K562 (cell line): ENCODE measurements around the gene BBS1. TPM values are rescaled to one million over a fixed set of nuclear protein-coding genes. Genes with fewer than 3 reads are reported as not detected.

Source experiments
- ATAC-seq: fragments of 200-7000 bp; cut with Tn5 transposase; 3 replicates; pipeline ENCODE4 v1.9.1; 2020; ENCODE audit warnings: moderate library complexity
- BruUV-seq: library from RNA; stranded (reverse); fragments of 400-500 nt; replicated peaks from 2 replicates; lab custom pipeline; 2021; lab: Mats Ljungman, UMichigan
- CTCF ChIA-PET: fragments of 300-600 bp; formaldehyde crosslinking; extraction: SDS; loops from one replicate; lab custom pipeline; 2021; ENCODE audit warnings: low intra/inter-chr PET ratio; lab: Yijun Ruan, JAX
- POLR2A ChIA-PET: fragments of 300-600, 350-650 bp; sonication (Branson Sonifier 250); formaldehyde crosslinking; extraction: SDS; loops from one replicate; lab custom pipeline; 2021; ENCODE audit warnings: antibody characterized with exemption, inconsistent platforms; lab: Yijun Ruan, JAX
- DNase-seq, 4 experiments: peaks; one replicate each; pipeline versions ENCODE4 v3.0.0 to v3.0.0-alpha.2; 2011 to 2018; ENCODE audit warnings: low spot score in 3 of 4, mixed read lengths in 3 of 4; ENCODE audit errors: extremely low read depth in 1 of 4
- FAIRE-seq: peaks from 2 replicates; lab custom pipeline; 2011; peaks lifted over from hg19 to GRCh38; lab: Jason Lieb, UNC
- H2AFZ ChIP-seq: 2 replicates; pipeline ENCODE4 v1.6.0; 2011; ENCODE audit warnings: low read depth, low read length, control low read depth, inconsistent platforms
- H3K27ac ChIP-seq: fragments of 200-600 bp; 3 replicates; pipeline ENCODE4 v1.8.0; 2011; ENCODE audit warnings: low read depth, mild to moderate bottlenecking, control low read depth, inconsistent platforms, low read length, moderate library complexity, mixed read lengths; ENCODE audit errors: extremely low read depth
- H3K27me3 ChIP-seq, 2 experiments: fragments of 300-600 bp in 1 of 2; 2 replicates in 1 of 2; 3 replicates in 1 of 2; pipeline versions ENCODE4 v1.6.0 to v1.8.0; 2011; ENCODE audit warnings: inconsistent platforms in 2 of 2, low read length in 2 of 2, mild to moderate bottlenecking in 1 of 2, mixed read lengths in 1 of 2, moderate library complexity in 1 of 2; ENCODE audit not compliant: control insufficient read depth in 2 of 2, insufficient read depth in 2 of 2
- H3K36me3 ChIP-seq: fragments of 300-600 bp; 3 replicates; pipeline ENCODE4 v1.8.0; 2011; ENCODE audit warnings: mild to moderate bottlenecking, low read length, inconsistent platforms; ENCODE audit not compliant: control insufficient read depth, insufficient read depth
- H3K4me1 ChIP-seq, 2 experiments: fragments of 200-600 bp in 1 of 2; replicated peaks in 1 of 2; 2 replicates in 1 of 2; 3 replicates in 1 of 2; pipeline versions ENCODE4 v1.5.1 to v1.8.0; 2011; ENCODE audit warnings: inconsistent platforms in 2 of 2, low read length in 2 of 2, mild to moderate bottlenecking in 1 of 2, mixed read lengths in 1 of 2, moderate library complexity in 1 of 2; ENCODE audit not compliant: control insufficient read depth in 2 of 2, insufficient read depth in 2 of 2
- H3K4me2 ChIP-seq: 2 replicates; pipeline ENCODE4 v1.6.1; 2011; ENCODE audit warnings: low read length, control low read depth, inconsistent platforms, mixed read lengths; ENCODE audit not compliant: insufficient read depth
- H3K4me3 ChIP-seq: fragments of 200-600 bp; sonication (generic), shearing (Covaris generic); 2 replicates; pipeline ENCODE4 v1.5.1; 2016; ENCODE audit warnings: control low read depth, inconsistent platforms
- H3K79me2 ChIP-seq: fragments of 200-600 bp; 3 replicates; pipeline ENCODE4 v1.8.0; 2011; ENCODE audit warnings: low read length, inconsistent platforms; ENCODE audit not compliant: control insufficient read depth, insufficient read depth
- H3K9ac ChIP-seq, 2 experiments: 2 replicates each; pipeline versions ENCODE4 v1.6.0 to v1.6.1; 2011; ENCODE audit warnings: low read depth in 2 of 2, low read length in 2 of 2, control low read depth in 1 of 2, inconsistent platforms in 1 of 2, mild to moderate bottlenecking in 1 of 2, mixed read lengths in 1 of 2; ENCODE audit not compliant: insufficient read depth in 1 of 2
- H3K9me1 ChIP-seq: one replicate; pipeline ENCODE4 v1.6.0; 2011; ENCODE audit warnings: inconsistent platforms, mild to moderate bottlenecking, low read length, moderate library complexity; ENCODE audit not compliant: control insufficient read depth, insufficient read depth
- H3K9me3 ChIP-seq: replicated peaks from 2 replicates; pipeline ENCODE4 v1.5.1; 2011; ENCODE audit warnings: low read depth, low read length, inconsistent platforms; ENCODE audit not compliant: control insufficient read depth, insufficient read depth
- H4K20me1 ChIP-seq: replicated peaks from 2 replicates; pipeline ENCODE4 v1.6.1; 2011; ENCODE audit warnings: low read length, inconsistent platforms, mixed read lengths; ENCODE audit not compliant: control insufficient read depth, insufficient read depth
- CHD1 ChIP-seq: fragments of 200-600 bp; sonication (generic); IDR thresholded peaks from one replicate; pipeline ENCODE4 v1.6.1; 2012; ENCODE audit warnings: mild to moderate bottlenecking, moderate library complexity, low read length, inconsistent platforms
- DNMT1 ChIP-seq: fragments of 450-650 bp; IDR thresholded peaks from 2 replicates; pipeline ENCODE4 v1.6.1; 2016; ENCODE audit warnings: antibody characterized with exemption, mild to moderate bottlenecking
- EP300 ChIP-seq: IDR thresholded peaks from 2 replicates; pipeline ENCODE4 v1.6.1; 2012; ENCODE audit warnings: low read length, improper control_type of control experiment
- ESRRB ChIP-seq: fragments of 250-450 bp; sonication (Bioruptor Pico); IDR thresholded peaks from 2 replicates; pipeline ENCODE4 v1.5.0; 2020; ENCODE audit warnings: mild to moderate bottlenecking, moderate library complexity, borderline replicate concordance
- FUS ChIP-seq: fragments of 200-400 bp; formaldehyde crosslinking; optimal IDR thresholded peaks from 2 replicates; pipeline ENCODE3; 2017; ENCODE audit warnings: low read depth, low read length
- HCFC1 ChIP-seq: IDR thresholded peaks from 2 replicates; pipeline ENCODE4 v1.6.1; 2012; ENCODE audit warnings: low read depth, low read length, improper control_type of control experiment
- HNRNPK ChIP-seq: fragments of 200-400 bp; formaldehyde crosslinking; IDR thresholded peaks from one replicate; pipeline ENCODE4 v1.6.1; 2018; ENCODE audit warnings: mild to moderate bottlenecking, low read depth, low read length; ENCODE audit not compliant: poor library complexity, severe bottlenecking
- MAFK ChIP-seq: IDR thresholded peaks from 2 replicates; pipeline ENCODE4 v1.6.1; 2011; ENCODE audit warnings: low read length, improper control_type of control experiment
- STAT5A ChIP-seq: IDR thresholded peaks from 2 replicates; pipeline ENCODE4 v1.6.1; 2012; ENCODE audit warnings: low read length, inconsistent platforms, borderline replicate concordance
- SUPT5H ChIP-seq: fragments of 450-650 bp; IDR thresholded peaks from 2 replicates; pipeline ENCODE4 v1.6.1; 2016
- TEAD1 ChIP-seq, 2 experiments: fragments of 450-650 bp in 1 of 2; sonication (generic) in 1 of 2; formaldehyde crosslinking; IDR thresholded peaks; 2 replicates each; pipeline versions ENCODE4 v1.4.0 to v1.8.0; 2020 to 2022; ENCODE audit warnings: mild to moderate bottlenecking in 2 of 2, missing genetic modification reagents in 1 of 2
- YY1 ChIP-seq, 3 experiments: IDR thresholded peaks; 2 replicates each; pipeline ENCODE4 v1.6.1; 2011; ENCODE audit warnings: low read length in 2 of 3, mild to moderate bottlenecking in 2 of 3, moderate library complexity in 2 of 3, borderline replicate concordance in 1 of 3, control low read depth in 1 of 3, low read depth in 1 of 3; ENCODE audit not compliant: insufficient read depth in 3 of 3, insufficient replicate concordance in 2 of 3, control insufficient read depth in 1 of 3, insufficient read length in 1 of 3; ENCODE audit errors: extremely low read depth in 1 of 3
- ZNF165 ChIP-seq: fragments of 250-450 bp; sonication (Bioruptor Pico); IDR thresholded peaks from 2 replicates; pipeline ENCODE4 v1.4.0; 2020; ENCODE audit warnings: borderline replicate concordance
- ZNF445 ChIP-seq: fragments of 250-450 bp; sonication (Bioruptor Pico); IDR thresholded peaks from 2 replicates; pipeline ENCODE4 v1.4.0; 2020; ENCODE audit warnings: low read depth, mild to moderate bottlenecking, moderate library complexity
- ZNF561 ChIP-seq: fragments of 450-650 bp; formaldehyde crosslinking; conservative IDR thresholded peaks from 2 replicates; pipeline ENCODE4 v1.4.0; 2020; ENCODE audit warnings: mild to moderate bottlenecking, moderate library complexity
- ZNF699 ChIP-seq: fragments of 250-450 bp; sonication (Bioruptor Pico); IDR thresholded peaks from 2 replicates; pipeline ENCODE4 v1.8.0; 2021; ENCODE audit warnings: mild to moderate bottlenecking, moderate library complexity; ENCODE audit not compliant: insufficient replicate concordance
- WGBS: fragments of 100-300 bp; shearing (Covaris generic); methylation state at CpG from one replicate; pipeline ENCODE4 v1.1.6; 2016; ENCODE audit warnings: low coverage, mixed read lengths; ENCODE audit not compliant: insufficient coverage; ENCODE audit errors: missing lambda C conversion rate; 5-methylcytosine and 5-hydroxymethylcytosine counted together
- in situ Hi-C: fragments of 300-500 bp; cut with MboI; formaldehyde crosslinking; loops from 4 replicates; pipeline ENCODE4 v1.15.0; 2018; ENCODE audit warnings: inconsistent platforms, mixed read lengths
- intact Hi-C: fragments of 100-400 bp; cut with micrococcal nuclease; formaldehyde crosslinking; loops from 2 replicates; pipeline ENCODE4 v1.14.2; 2022
- polyA plus RNA-seq, 8 experiments: library from polyadenylated mRNA; depleted of rRNA in 4 of 8; stranded (reverse) in 5 of 8; unstranded in 3 of 8; fragments of >200 nt; fragmentation: Nextera tagmentation in 2 of 8; fragmentation: Illumina TruSeq in 1 of 8; extraction: Ambion mirVana in 2 of 8; extraction: Trizol in 1 of 8; gene quantifications; 2 replicates each; pipeline versions ENCODE4 v1.2.1 to v1.2.3, GENCODE V29; 2011 to 2014; ENCODE audit warnings: inconsistent platforms in 1 of 8, missing spikeins in 1 of 8
- total RNA-seq, 7 experiments: library from RNA; depleted of rRNA in 6 of 7; stranded (reverse); fragments of >200 nt in 6 of 7; fragmentation: Illumina TruSeq in 2 of 7; extraction: Trizol in 2 of 7; gene quantifications; 2 replicates each; pipeline versions ENCODE4 v1.2.1 to v1.2.3, GENCODE V29; 2011 to 2021; ENCODE audit warnings: low replicate concordance in 1 of 7
- TF ChIP-seq, protein P1 (sequence below): sonication (generic); formaldehyde crosslinking; IDR thresholded peaks from 2 replicates; pipeline ENCODE4 v1.8.1; 2022; ENCODE audit warnings: missing genetic modification reagents
- TF ChIP-seq, protein P2 (sequence below): fragments of 250-450 bp; sonication (Bioruptor Pico); IDR thresholded peaks from 2 replicates; pipeline ENCODE4 v1.4.0; 2020; ENCODE audit warnings: mild to moderate bottlenecking, moderate library complexity
- TF ChIP-seq, protein P3 (sequence below): sonication (generic); formaldehyde crosslinking; IDR thresholded peaks from 2 replicates; pipeline ENCODE4 v1.8.1; 2023; ENCODE audit warnings: mild to moderate bottlenecking, missing genetic modification reagents

The BBS1 gene
- total and polyA plus RNA-seq, 9 of the 15 experiments (the other 6 are each of a cell fraction or from before 2014, with no cell fraction given), result 9.0 to 19.8 (median 12.1) TPM

DNA sequence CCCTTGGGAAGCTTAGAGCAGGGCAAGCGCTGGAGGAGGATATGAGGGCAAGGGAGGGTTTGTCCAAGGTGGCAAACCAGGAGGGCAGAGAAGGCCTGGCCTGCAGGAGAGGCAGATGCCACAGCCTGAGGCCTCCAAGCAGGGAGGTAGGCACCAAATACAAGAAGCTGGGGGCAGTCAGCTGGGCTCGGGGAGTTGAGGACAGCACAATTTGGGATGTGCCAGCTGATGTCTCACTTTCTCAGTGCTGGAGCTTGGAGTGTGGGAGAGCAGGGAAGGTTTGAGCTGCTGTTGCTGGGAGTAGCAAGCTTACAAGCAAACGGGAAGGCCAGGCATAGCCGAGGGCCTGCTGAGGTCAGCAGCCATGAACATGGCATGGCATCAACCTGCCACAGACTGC, 31.5 kb downstream of the BBS1 start:
- peak overlapping the region in 1 of 2 experiments; percentile 32; a peak in 2 of 4 replicates for H3K9ac ChIP-seq
- ChIA-PET CTCF (interaction anchor here (0.5 kb wide), 1 partner anchor 51 kb away, joined by 4 read pairs; no protein-coding TSS in a partner anchor), POLR2A (interaction anchor here (0.9 to 1.4 kb wide), 3 partner anchors 10 to 22 kb away, joined by 3 to 4 read pairs (median 4); no protein-coding TSS in a partner anchor)
- intact Hi-C loops, result no loop called here
- H3K36me3 ChIP-seq, result peaks cover 5% of the 10 kb centered on the region; the same call in 2 of the 3 replicates
- H2AFZ ChIP-seq, result no peak overlapping the region
- ATAC-seq (no peak), DNase-seq (no peak), FAIRE-seq (no peak)
- H3K79me2 ChIP-seq, result peaks cover 6% of the 10 kb centered on the region; the same call in 1 of the 3 replicates
- no peaks in the 10 kb centered on the region for H3K27me3 ChIP-seq
- H3K27ac ChIP-seq, result no peak overlapping the region
- TF ChIP-seq ZNF699 (CRISPR knock-in tag) (no peak), ESRRB (CRISPR knock-in tag) (no peak), EP300 (no peak), ZNF445 (CRISPR knock-in tag) (no peak), MAFK (no peak), HCFC1 (no peak), TEAD1 (CRISPR knock-in tag; IDR thresholded peaks at IDR 0.05) (no peak), SUPT5H (no peak), ZNF561 (no peak), FUS (no peak), DNMT1 (no peak), ZNF165 (CRISPR knock-in tag) (no peak), CHD1 (no peak), STAT5A (no peak), YY1 (IDR thresholded peaks at IDR 0.05; ENCODE audit: borderline replicate concordance in 1 of 3, control insufficient read depth in 1 of 3, extremely low read depth in 1 of 3, insufficient read depth in 3 of 3, insufficient read length in 1 of 3, insufficient replicate concordance in 2 of 3, low read depth in 1 of 3, low read length in 2 of 3) (no peak), HNRNPK (no peak)
- TF ChIP-seq, protein P1, sequence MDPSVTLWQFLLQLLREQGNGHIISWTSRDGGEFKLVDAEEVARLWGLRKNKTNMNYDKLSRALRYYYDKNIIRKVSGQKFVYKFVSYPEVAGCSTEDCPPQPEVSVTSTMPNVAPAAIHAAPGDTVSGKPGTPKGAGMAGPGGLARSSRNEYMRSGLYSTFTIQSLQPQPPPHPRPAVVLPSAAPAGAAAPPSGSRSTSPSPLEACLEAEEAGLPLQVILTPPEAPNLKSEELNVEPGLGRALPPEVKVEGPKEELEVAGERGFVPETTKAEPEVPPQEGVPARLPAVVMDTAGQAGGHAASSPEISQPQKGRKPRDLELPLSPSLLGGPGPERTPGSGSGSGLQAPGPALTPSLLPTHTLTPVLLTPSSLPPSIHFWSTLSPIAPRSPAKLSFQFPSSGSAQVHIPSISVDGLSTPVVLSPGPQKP (CRISPR knock-in tag), result no peak
- TF ChIP-seq, protein P2, sequence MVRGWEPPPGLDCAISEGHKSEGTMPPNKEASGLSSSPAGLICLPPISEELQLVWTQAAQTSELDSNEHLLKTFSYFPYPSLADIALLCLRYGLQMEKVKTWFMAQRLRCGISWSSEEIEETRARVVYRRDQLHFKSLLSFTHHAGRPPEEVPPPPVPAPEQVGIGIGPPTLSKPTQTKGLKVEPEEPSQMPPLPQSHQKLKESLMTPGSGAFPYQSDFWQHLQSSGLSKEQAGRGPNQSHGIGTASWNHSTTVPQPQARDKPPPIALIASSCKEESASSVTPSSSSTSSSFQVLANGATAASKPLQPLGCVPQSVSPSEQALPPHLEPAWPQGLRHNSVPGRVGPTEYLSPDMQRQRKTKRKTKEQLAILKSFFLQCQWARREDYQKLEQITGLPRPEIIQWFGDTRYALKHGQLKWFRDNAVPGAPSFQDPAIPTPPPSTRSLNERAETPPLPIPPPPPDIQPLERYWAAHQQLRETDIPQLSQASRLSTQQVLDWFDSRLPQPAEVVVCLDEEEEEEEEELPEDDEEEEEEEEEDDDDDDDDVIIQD (CRISPR knock-in tag), result no peak
- TF ChIP-seq, protein P3, sequence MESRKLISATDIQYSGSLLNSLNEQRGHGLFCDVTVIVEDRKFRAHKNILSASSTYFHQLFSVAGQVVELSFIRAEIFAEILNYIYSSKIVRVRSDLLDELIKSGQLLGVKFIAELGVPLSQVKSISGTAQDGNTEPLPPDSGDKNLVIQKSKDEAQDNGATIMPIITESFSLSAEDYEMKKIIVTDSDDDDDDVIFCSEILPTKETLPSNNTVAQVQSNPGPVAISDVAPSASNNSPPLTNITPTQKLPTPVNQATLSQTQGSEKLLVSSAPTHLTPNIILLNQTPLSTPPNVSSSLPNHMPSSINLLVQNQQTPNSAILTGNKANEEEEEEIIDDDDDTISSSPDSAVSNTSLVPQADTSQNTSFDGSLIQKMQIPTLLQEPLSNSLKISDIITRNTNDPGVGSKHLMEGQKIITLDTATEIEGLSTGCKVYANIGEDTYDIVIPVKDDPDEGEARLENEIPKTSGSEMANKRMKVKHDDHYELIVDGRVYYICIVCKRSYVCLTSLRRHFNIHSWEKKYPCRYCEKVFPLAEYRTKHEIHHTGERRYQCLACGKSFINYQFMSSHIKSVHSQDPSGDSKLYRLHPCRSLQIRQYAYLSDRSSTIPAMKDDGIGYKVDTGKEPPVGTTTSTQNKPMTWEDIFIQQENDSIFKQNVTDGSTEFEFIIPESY, result no peak
- BruUV-seq, result no TSS peak
- WGBS, result 78% methylated on average over 4 of the region's 4 CpGs
- in situ Hi-C loops, result no loop called here
- H3K9me1 ChIP-seq, result no peaks in the 10 kb centered on the region
- H3K9me3 ChIP-seq, result no peaks in the 10 kb centered on the region
- H4K20me1 ChIP-seq, result no peaks in the 10 kb centered on the region
- no peak overlapping the region for H3K4me2 ChIP-seq
- H3K4me1 ChIP-seq, result peaks cover 0 to 33% of the 10 kb centered on the region in 2 experiments; a peak in 3 of 5 replicates
- no peak overlapping the region for H3K4me3 ChIP-seq
